Esophagus muscularis mucosa (tissue), 4 donors: Measurements from ENCODE around the gene TSEN54.

Experiments used
- CTCF ChIP-seq, 3 experiments: fragments of 200-600 bp in 2 of 3; fragments of 450-650 bp in 1 of 3; sonication (generic) in 2 of 3; IDR thresholded peaks; one replicate each; pipeline ENCODE4 v1.5.1; 2017 to 2019; ENCODE audit warnings: antibody characterized with exemption in 3 of 3, mild to moderate bottlenecking in 2 of 3, moderate library complexity in 1 of 3
- EP300 ChIP-seq: sonication (generic); formaldehyde crosslinking; IDR thresholded peaks from one replicate; pipeline ENCODE4 v1.6.1; 2017; ENCODE audit warnings: antibody characterized with exemption
- POLR2A ChIP-seq: fragments of 450-650 bp; IDR thresholded peaks from one replicate; pipeline ENCODE4 v1.6.1; 2017; ENCODE audit warnings: antibody characterized with exemption, moderate library complexity, mild to moderate bottlenecking, low read depth
- POLR2AphosphoS5 ChIP-seq, 2 donors: sonication (generic); formaldehyde crosslinking; IDR thresholded peaks; one replicate each; pipeline ENCODE4 v1.6.1; 2017; ENCODE audit warnings: antibody characterized with exemption in 2 of 2

GRCh38 chr17:75549246-75550138 is 33.2 kb downstream of the TSEN54 start:
- TF ChIP-seq POLR2A (no peak), CTCF (IDR thresholded peaks at IDR 0.05) (no peak), POLR2AphosphoS5 (IDR thresholded peaks at IDR 0.05) (no peak), EP300 (no peak)
